ENCODE data around the gene JOSD1.
A peak's percentile ranks its signal among the peaks of the same experiment; 100 is the strongest.

JOSD1 gene

GRCh38 chr22:38707346-38707745 is 6.6 kb upstream of the JOSD1 start:
- TF ChIP-seq, protein P1, sequence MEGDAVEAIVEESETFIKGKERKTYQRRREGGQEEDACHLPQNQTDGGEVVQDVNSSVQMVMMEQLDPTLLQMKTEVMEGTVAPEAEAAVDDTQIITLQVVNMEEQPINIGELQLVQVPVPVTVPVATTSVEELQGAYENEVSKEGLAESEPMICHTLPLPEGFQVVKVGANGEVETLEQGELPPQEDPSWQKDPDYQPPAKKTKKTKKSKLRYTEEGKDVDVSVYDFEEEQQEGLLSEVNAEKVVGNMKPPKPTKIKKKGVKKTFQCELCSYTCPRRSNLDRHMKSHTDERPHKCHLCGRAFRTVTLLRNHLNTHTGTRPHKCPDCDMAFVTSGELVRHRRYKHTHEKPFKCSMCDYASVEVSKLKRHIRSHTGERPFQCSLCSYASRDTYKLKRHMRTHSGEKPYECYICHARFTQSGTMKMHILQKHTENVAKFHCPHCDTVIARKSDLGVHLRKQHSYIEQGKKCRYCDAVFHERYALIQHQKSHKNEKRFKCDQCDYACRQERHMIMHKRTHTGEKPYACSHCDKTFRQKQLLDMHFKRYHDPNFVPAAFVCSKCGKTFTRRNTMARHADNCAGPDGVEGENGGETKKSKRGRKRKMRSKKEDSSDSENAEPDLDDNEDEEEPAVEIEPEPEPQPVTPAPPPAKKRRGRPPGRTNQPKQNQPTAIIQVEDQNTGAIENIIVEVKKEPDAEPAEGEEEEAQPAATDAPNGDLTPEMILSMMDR (IDR thresholded peaks at IDR 0.05; ENCODE audit: low read depth, low read length), result no peak
- DNase-seq (ENCODE audit: extremely low read depth, low read depth), result no peak

DNA sequence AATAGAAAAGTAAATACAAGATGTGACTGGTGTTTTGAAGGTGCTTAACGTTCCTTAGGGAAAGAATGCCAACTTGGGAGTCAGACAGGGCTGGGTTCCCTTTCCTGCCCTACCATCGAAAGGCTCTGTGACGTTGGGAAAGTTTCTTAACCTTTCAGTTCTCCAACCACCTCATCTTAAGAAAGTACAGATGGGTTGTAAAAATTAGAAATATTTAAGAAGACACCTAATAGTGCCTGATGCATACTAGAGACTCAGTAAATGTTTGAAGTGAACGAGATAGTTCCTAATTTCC is 6.1 kb upstream of the JOSD1 start:
- no peak for DNase-seq (ENCODE audit: extremely low read depth, low read depth)
- TF ChIP-seq, protein P1 (IDR thresholded peaks at IDR 0.05; ENCODE audit: low read depth, low read length), result no peak

DNA sequence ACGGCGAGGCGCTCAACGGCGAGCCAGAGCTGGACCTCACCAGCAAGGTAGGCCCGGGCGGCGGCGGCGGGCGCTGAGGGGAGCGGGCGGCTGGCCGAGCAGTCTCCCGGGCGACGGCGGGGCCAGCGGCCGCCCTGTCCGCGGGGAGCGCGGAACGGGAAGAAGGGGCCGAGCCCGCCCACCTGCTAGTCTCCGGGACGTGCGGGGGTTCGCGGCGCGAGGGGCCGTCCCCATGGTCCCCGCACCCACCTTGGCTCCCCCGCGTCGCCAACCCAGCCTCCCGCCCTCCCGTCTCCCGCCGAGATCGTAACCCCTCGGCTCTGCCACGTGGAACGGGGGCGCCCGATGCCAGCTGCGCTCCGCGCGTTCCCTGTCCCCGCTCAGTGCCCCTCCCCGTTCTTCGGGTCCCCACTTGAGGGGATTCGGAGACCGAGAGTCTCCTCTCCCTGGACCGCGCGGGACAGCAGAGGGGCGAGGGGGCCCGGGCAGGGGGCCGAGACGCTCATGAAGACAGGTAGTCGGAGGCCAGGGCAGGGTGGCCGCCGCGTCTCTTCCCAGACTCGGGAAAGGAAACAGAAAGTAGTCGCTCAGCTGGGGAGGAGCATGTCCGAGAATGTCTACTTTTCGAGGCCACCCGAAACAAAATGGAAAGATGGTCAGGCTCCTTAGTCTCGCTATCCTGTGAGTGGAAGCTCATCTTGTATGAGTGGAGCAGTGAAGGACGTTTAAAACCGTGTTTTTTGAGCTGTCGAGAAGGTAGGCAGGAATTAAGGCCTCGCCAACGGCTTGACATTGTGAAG is 5.6 kb upstream of the JOSD1 start:
- DNase-seq (ENCODE audit: extremely low read depth, low read depth), result no peak
- TF ChIP-seq, protein P1 (IDR thresholded peaks at IDR 0.05; ENCODE audit: low read depth, low read length), result no peak

DNA sequence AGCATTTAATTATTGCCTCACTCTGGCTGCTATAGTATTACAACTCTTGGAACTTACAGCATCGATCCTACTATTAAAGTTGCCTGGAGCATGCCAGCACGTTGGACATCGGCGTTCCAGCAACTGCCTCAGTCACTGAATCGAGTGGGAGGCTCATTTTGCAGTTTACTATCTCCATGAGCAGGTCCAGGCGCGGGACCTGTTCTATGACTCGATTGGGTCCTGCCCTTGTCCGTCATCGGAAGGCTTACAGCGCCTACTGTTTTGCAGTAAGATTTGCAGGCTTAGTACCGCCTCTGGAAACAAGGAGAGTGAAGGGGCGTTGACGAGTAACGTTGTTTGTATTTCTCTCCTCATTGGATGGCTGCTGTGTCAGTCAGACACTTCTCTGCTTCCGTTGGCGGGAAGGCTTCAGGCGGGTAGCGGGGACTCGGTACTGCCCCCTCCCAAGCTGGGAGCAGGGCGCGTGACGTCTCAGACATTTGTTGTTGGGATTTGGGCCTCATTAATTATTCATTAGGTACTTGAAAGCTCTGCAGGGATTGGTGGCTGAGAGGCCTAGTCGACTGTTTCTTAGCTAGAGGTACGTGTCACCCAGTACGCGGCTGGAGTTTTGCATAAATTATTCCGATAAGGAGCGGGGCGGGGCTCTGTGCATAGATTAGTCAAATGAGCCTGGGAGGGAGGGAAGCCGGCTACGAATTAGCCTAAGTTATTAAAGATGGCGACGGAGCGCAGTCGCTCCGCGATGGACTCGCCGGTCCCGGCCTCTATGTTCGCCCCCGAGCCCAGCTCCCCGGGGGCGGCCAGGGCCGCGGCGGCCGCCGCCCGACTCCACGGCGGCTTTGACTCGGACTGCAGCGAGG is 4.7 kb upstream of the JOSD1 start, which contains the start of gene GTPBP1:
TSS of gene GTPBP1 (plus strand) at position 710 of the 866 bp plus-strand sequence. CDS start at position 722, 12 bp downstream.
- peak; percentile 100 for DNase-seq (ENCODE audit: extremely low read depth, low read depth)

GRCh38 chr22:38704654-38705234 is 4.0 kb upstream of the JOSD1 start:
- TF ChIP-seq, protein P1 (IDR thresholded peaks at IDR 0.05; ENCODE audit: low read depth, low read length), result no peak
- no peak for DNase-seq (ENCODE audit: extremely low read depth, low read depth)

More for the DNA sequence above, 4.7 kb upstream of the JOSD1 start, which contains the start of gene GTPBP1:
- TF ChIP-seq, protein P1 (IDR thresholded peaks at IDR 0.05; ENCODE audit: low read depth, low read length), result peak; percentile 1; the same call in 1 of the 2 replicates

DNA sequence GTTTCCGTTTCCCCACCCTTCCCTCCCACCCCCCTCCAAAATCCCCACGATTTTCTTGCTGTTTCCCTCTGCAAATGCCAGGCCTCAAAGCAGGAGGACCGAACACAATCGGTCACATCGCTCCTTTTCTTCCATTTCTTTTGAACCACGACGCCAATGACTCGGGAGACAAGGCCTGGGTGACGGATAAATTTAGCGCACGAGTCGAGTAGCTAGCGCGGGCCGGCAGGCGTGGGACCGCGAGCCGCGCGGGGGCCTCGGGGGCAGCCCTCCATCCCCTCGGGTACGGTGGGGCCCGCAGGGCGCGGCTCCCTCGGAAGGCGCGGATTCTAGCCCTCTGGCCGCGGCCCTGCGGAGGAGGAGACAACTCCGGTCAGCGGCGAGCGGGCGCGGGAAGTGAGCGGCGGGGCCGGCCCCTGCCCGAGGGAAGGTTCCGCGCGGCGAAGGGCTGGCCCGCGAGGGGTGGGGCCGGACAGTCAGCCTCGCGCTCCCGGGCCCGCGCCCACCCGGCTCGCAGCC is 414 bp downstream of the JOSD1 start:
- DNase-seq (ENCODE audit: extremely low read depth, low read depth), result no peak
- TF ChIP-seq, protein P1 (IDR thresholded peaks at IDR 0.05; ENCODE audit: low read depth, low read length), result no peak
